Measurements from ENCODE around the gene TARS2. TPM values are rescaled to one million over a fixed set of nuclear protein-coding genes. Genes with fewer than 3 reads are reported as not detected.

TARS2 gene
- total and polyA plus RNA-seq, 2 of the 13 experiments (the other 11 are each of a cell fraction or from before 2014, with no cell fraction given): 21.3 to 22.8 TPM

- no peak for TF ChIP-seq DZIP1 (CRISPR knock-in tag; IDR thresholded peaks at IDR 0.05)
- TF ChIP-seq ZNF615 (CRISPR knock-in tag; IDR thresholded peaks at IDR 0.05; ENCODE audit: borderline replicate concordance): no peak
- no peak for TF ChIP-seq FOXP4 (CRISPR knock-in tag; IDR thresholded peaks at IDR 0.05)
- no peak for TF ChIP-seq GLI4 (CRISPR knock-in tag; IDR thresholded peaks at IDR 0.05; ENCODE audit: borderline replicate concordance)
- no peak for TF ChIP-seq FOSL2 (CRISPR knock-in tag; IDR thresholded peaks at IDR 0.05)
- no peak for TF ChIP-seq ZBED4 (CRISPR knock-in tag; IDR thresholded peaks at IDR 0.05; ENCODE audit: borderline replicate concordance)
- TF ChIP-seq PRDM15 (CRISPR knock-in tag; IDR thresholded peaks at IDR 0.05): no peak
- TF ChIP-seq ZNF597 (CRISPR knock-in tag; IDR thresholded peaks at IDR 0.05): no peak
These were observed 69.9 kb downstream of the TARS2 start (continued) for GRCh38 chr1:150557065-150557600.
